HepG2 (cell line): Measurements from ENCODE around the gene LRRC45. TPM values are rescaled to one million over a fixed set of nuclear protein-coding genes. Genes with fewer than 3 reads are reported as not detected.

ENCODE experiments used
- AGO2 ChIP-seq: fragments of 200-400 bp; formaldehyde crosslinking; optimal IDR thresholded peaks from 2 replicates; pipeline ENCODE3; 2017; ENCODE audit warnings: mild to moderate bottlenecking, low read depth, low read length, moderate library complexity
- E2F2 ChIP-seq: sonication (generic); formaldehyde crosslinking; IDR thresholded peaks from 2 replicates; pipeline ENCODE4 v1.4.0; 2020; ENCODE audit warnings: missing genetic modification reagents, borderline replicate concordance
- FOSL2 ChIP-seq: sonication (generic); formaldehyde crosslinking; IDR thresholded peaks from 2 replicates; pipeline ENCODE4 v1.4.0; 2020; ENCODE audit warnings: missing genetic modification reagents
- IKZF1 ChIP-seq: fragments of 450-650 bp; IDR thresholded peaks from 2 replicates; pipeline ENCODE4 v1.7.1; 2016
- NPAS2 ChIP-seq: sonication (generic); formaldehyde crosslinking; IDR thresholded peaks from 2 replicates; pipeline ENCODE4 v1.8.0; 2022; ENCODE audit warnings: mild to moderate bottlenecking, missing genetic modification reagents, borderline replicate concordance
- REL ChIP-seq: sonication (generic); formaldehyde crosslinking; conservative IDR thresholded peaks from 2 replicates; pipeline ENCODE4 v1.8.0; 2022; ENCODE audit warnings: mild to moderate bottlenecking, missing genetic modification reagents, moderate library complexity
- REPIN1 ChIP-seq: sonication (generic); formaldehyde crosslinking; IDR thresholded peaks from 2 replicates; pipeline ENCODE4 v1.8.0; 2022; ENCODE audit warnings: missing genetic modification reagents, low read depth, mild to moderate bottlenecking, borderline replicate concordance
- SALL1 ChIP-seq: sonication (generic); formaldehyde crosslinking; IDR thresholded peaks from 2 replicates; pipeline ENCODE4 v1.8.0; 2022; ENCODE audit warnings: mild to moderate bottlenecking, missing genetic modification reagents
- STAG1 ChIP-seq: sonication (generic); formaldehyde crosslinking; IDR thresholded peaks from 2 replicates; pipeline ENCODE4 v1.4.0; 2020; ENCODE audit warnings: missing genetic modification reagents
- TAF15 ChIP-seq: fragments of 200-400 bp; formaldehyde crosslinking; IDR thresholded peaks from one replicate; pipeline ENCODE4 v1.6.1; 2018; ENCODE audit warnings: mild to moderate bottlenecking, low read depth, low read length; ENCODE audit not compliant: poor library complexity, severe bottlenecking
- TBX3 ChIP-seq: fragments of 450-650 bp; IDR thresholded peaks from 2 replicates; pipeline ENCODE4 v1.6.1; 2017; ENCODE audit warnings: antibody characterized with exemption, mild to moderate bottlenecking, inconsistent platforms, borderline replicate concordance
- THAP9 ChIP-seq: sonication (generic); formaldehyde crosslinking; IDR thresholded peaks from 2 replicates; pipeline ENCODE4; 2020; ENCODE audit warnings: missing genetic modification reagents, mild to moderate bottlenecking, borderline replicate concordance
- ZFP41 ChIP-seq: sonication (generic); formaldehyde crosslinking; IDR thresholded peaks from 2 replicates; pipeline ENCODE4 v1.4.0; 2020; ENCODE audit warnings: mild to moderate bottlenecking, missing genetic modification reagents, borderline replicate concordance
- ZMAT5 ChIP-seq: sonication (generic); formaldehyde crosslinking; IDR thresholded peaks from 2 replicates; pipeline ENCODE4 v1.5.0; 2020; ENCODE audit warnings: mild to moderate bottlenecking, low read depth, missing genetic modification reagents, borderline replicate concordance
- ZNF253 ChIP-seq: sonication (generic); formaldehyde crosslinking; IDR thresholded peaks from 2 replicates; pipeline ENCODE4 v1.8.0; 2022; ENCODE audit warnings: mild to moderate bottlenecking, missing genetic modification reagents, borderline replicate concordance
- ZNF260 ChIP-seq: sonication (generic); formaldehyde crosslinking; IDR thresholded peaks from 2 replicates; pipeline ENCODE4 v1.4.0; 2020; ENCODE audit warnings: missing genetic modification reagents, low read depth, mild to moderate bottlenecking, borderline replicate concordance
- ZNF567 ChIP-seq: sonication (generic); formaldehyde crosslinking; IDR thresholded peaks from 2 replicates; pipeline ENCODE4 v1.8.1; 2023; ENCODE audit warnings: mild to moderate bottlenecking, missing genetic modification reagents, borderline replicate concordance
- ZNF589 ChIP-seq: sonication (generic); formaldehyde crosslinking; conservative IDR thresholded peaks from 2 replicates; pipeline ENCODE4 v1.8.0; 2022; ENCODE audit warnings: mild to moderate bottlenecking, moderate library complexity, missing genetic modification reagents
- ZNF639 ChIP-seq: conservative IDR thresholded peaks from 2 replicates; pipeline ENCODE4 v1.6.1; 2018; ENCODE audit warnings: missing genetic modification reagents
- ZNF724P ChIP-seq: sonication (generic); formaldehyde crosslinking; IDR thresholded peaks from 2 replicates; pipeline ENCODE4 v1.8.0; 2022; ENCODE audit warnings: missing genetic modification reagents, borderline replicate concordance
- ZNF766 ChIP-seq: sonication (generic); formaldehyde crosslinking; IDR thresholded peaks from 2 replicates; pipeline ENCODE4 v1.5.0; 2020; ENCODE audit warnings: missing genetic modification reagents, borderline replicate concordance
- ZZZ3 ChIP-seq: sonication (generic); formaldehyde crosslinking; IDR thresholded peaks from 2 replicates; pipeline ENCODE4 v1.4.0; 2020; ENCODE audit warnings: missing genetic modification reagents, mild to moderate bottlenecking, borderline replicate concordance
- polyA plus RNA-seq, 8 experiments: library from polyadenylated mRNA; depleted of rRNA in 3 of 8; stranded (reverse) in 7 of 8; unstranded in 1 of 8; fragments of >200 nt; fragmentation: Illumina TruSeq in 4 of 8; extraction: Trizol in 4 of 8; gene quantifications; 2 replicates each; pipeline versions ENCODE4 v1.2.1 to v1.2.3, GENCODE V29; 2011 to 2016; ENCODE audit warnings: low read depth in 4 of 8, missing spikeins in 1 of 8, mixed read lengths in 1 of 8; ENCODE audit not compliant: insufficient read depth in 1 of 8
- total RNA-seq, 5 experiments: library from RNA; depleted of rRNA; stranded (reverse); fragments of >200 nt; fragmentation: Illumina TruSeq; extraction: Trizol; gene quantifications; 2 replicates each; pipeline ENCODE4 v1.2.3, GENCODE V29; 2016; ENCODE audit warnings: low read depth in 1 of 5

Gene LRRC45
- total and polyA plus RNA-seq, 2 of the 13 experiments (the other 11 are each of a cell fraction or from before 2014, with no cell fraction given), result 11.6 to 48.1 TPM

- TF ChIP-seq ZNF567 (CRISPR knock-in tag) (0 out of 2 replicates have a peak, but pooled peaks have one; percentile 39), TBX3 (no peak), AGO2 (peak; percentile 96), STAG1 (no peak), ZNF589 (CRISPR knock-in tag) (0 out of 2 replicates have a peak, but pooled peaks have one; percentile 1), SALL1 (CRISPR knock-in tag) (peak; percentile 34; the same call in 1 of the 2 replicates), IKZF1 (no peak), ZFP41 (CRISPR knock-in tag) (0 out of 2 replicates have a peak, but pooled peaks have one; percentile 35), ZNF766 (peak; percentile 29; the same call in 1 of the 2 replicates), ZNF260 (CRISPR knock-in tag) (no peak), NPAS2 (CRISPR knock-in tag) (no peak), ZNF639 (CRISPR knock-in tag) (0 out of 2 replicates have a peak, but pooled peaks have one; percentile 22), REPIN1 (0 out of 2 replicates have a peak, but pooled peaks have one; percentile 29), ZMAT5 (no peak), ZZZ3 (0 out of 2 replicates have a peak, but pooled peaks have one; percentile 21), ZNF253 (CRISPR knock-in tag) (no peak; the same call in 1 of the 2 replicates), ZNF724P (CRISPR knock-in tag) (peak; percentile 92), THAP9 (CRISPR knock-in tag) (peak; percentile 2; the same call in 1 of the 2 replicates), REL (CRISPR knock-in tag) (no peak; the same call in 1 of the 2 replicates), FOSL2 (CRISPR knock-in tag) (no peak), E2F2 (CRISPR knock-in tag) (no peak), TAF15 (peak; percentile 31)
Observed at GRCh38 chr17:82076785-82077591, 53.9 kb downstream of the LRRC45 start (continued).
